Testis (tissue), 2 donors: ENCODE measurements around the gene HACL1.

Experiments
- POLR2A ChIP-seq: fragments of 450-650 bp; IDR thresholded peaks from one replicate; pipeline ENCODE4 v1.6.1; 2017; ENCODE audit warnings: antibody characterized with exemption, mild to moderate bottlenecking, moderate library complexity
- TF ChIP-seq, protein P1 (sequence below), 3 experiments: fragments of 450-650 bp in 2 of 3; fragments of 200-600 bp in 1 of 3; sonication (generic) in 1 of 3; IDR thresholded peaks; one replicate each; pipeline ENCODE4 v1.5.1; 2016 to 2019; ENCODE audit warnings: antibody characterized with exemption in 3 of 3, mild to moderate bottlenecking in 2 of 3, moderate library complexity in 1 of 3

DNA sequence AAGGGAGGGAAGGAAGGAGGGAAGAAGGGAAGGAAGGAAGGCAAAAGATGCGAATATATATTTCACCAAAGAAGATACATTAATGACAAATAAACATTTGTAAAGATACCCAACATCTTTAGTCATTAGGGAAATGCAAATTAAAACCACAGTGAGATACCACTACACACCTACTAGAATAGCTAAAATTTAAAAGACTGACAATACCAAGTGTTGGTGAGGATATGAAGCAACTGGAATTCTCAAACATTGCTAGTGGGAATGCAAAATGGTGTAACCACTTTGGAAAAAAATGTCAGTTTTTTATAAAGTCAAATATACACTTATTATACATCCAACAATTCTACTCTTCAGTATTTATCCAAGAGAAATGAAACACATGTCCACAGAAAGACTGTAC lies 75.6 kb downstream of the HACL1 start:
- no peak for TF ChIP-seq POLR2A
- TF ChIP-seq, protein P1, sequence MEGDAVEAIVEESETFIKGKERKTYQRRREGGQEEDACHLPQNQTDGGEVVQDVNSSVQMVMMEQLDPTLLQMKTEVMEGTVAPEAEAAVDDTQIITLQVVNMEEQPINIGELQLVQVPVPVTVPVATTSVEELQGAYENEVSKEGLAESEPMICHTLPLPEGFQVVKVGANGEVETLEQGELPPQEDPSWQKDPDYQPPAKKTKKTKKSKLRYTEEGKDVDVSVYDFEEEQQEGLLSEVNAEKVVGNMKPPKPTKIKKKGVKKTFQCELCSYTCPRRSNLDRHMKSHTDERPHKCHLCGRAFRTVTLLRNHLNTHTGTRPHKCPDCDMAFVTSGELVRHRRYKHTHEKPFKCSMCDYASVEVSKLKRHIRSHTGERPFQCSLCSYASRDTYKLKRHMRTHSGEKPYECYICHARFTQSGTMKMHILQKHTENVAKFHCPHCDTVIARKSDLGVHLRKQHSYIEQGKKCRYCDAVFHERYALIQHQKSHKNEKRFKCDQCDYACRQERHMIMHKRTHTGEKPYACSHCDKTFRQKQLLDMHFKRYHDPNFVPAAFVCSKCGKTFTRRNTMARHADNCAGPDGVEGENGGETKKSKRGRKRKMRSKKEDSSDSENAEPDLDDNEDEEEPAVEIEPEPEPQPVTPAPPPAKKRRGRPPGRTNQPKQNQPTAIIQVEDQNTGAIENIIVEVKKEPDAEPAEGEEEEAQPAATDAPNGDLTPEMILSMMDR (IDR thresholded peaks at IDR 0.05): no peak
